Stimulated activated CD4-positive, alpha-beta T cell treated with anti-CD3 and anti-CD28 coated beads, Interleukin-12 subunit alpha, Interleukin-12 subunit beta, amount 100 ng/mL, for 48 hours (primary cell): ENCODE results near the gene HTR4.
"Not testable (repeated sequence)": the region's sequence is repeated elsewhere in the genome, so short reads cannot be mapped to it uniquely, and the experiment has no call there.

Experiments used
- DNase-seq, 3 donors: peaks; one replicate each; pipeline ENCODE4 v3.0.0-alpha.2; 2020; ENCODE audit warnings: low read depth in 2 of 3, low spot score in 1 of 3

The HTR4 gene

GRCh38 chr5:148539851-148540250, 114.5 kb downstream of the HTR4 start:
- DNase-seq = no peak

GRCh38 chr5:148535190-148535589, 119.1 kb downstream of the HTR4 start:
- DNase-seq = no peak

- DNase-seq = no peak
Measured at GRCh38 chr5:148532969-148533670, 121.2 kb downstream of the HTR4 start.

GRCh38 chr5:148529450-148529849, 124.9 kb downstream of the HTR4 start:
- DNase-seq = not testable (repeated sequence)

GRCh38 chr5:148524721-148525120, 129.6 kb downstream of the HTR4 start:
- DNase-seq = no peak

GRCh38 chr5:148523139-148523538, 131.2 kb downstream of the HTR4 start:
- no peak for DNase-seq

- no peak for DNase-seq
Measured at GRCh38 chr5:148515460-148515859, 138.9 kb downstream of the HTR4 start.

GRCh38 chr5:148514344-148514743, 140.0 kb downstream of the HTR4 start:
- no peak for DNase-seq

- no peak for DNase-seq
Measured at GRCh38 chr5:148512498-148512897, 141.8 kb downstream of the HTR4 start.

- no peak for DNase-seq
Measured at GRCh38 chr5:148511810-148512347, 142.4 kb downstream of the HTR4 start.

- DNase-seq = no peak
Measured at GRCh38 chr5:148509893-148510292, 144.4 kb downstream of the HTR4 start.

- DNase-seq = no peak
Measured at GRCh38 chr5:148507648-148508047, 146.7 kb downstream of the HTR4 start.

- no peak for DNase-seq
Measured at GRCh38 chr5:148499452-148499851, 154.9 kb downstream of the HTR4 start.

- DNase-seq = no peak
Measured at GRCh38 chr5:148497757-148498156, 156.6 kb downstream of the HTR4 start.

- no peak for DNase-seq
Measured at GRCh38 chr5:148492351-148492750, 162.0 kb downstream of the HTR4 start.

- DNase-seq = no peak
Measured at GRCh38 chr5:148491793-148492184, 162.5 kb downstream of the HTR4 start.

GRCh38 chr5:148491015-148491792, 163.1 kb downstream of the HTR4 start:
- DNase-seq = no peak

GRCh38 chr5:148488757-148489156, 165.6 kb downstream of the HTR4 start:
- DNase-seq = no peak

- no peak for DNase-seq
Measured at GRCh38 chr5:148486456-148486855, 167.9 kb downstream of the HTR4 start.

- no peak for DNase-seq
Measured at GRCh38 chr5:148484651-148485050, 169.7 kb downstream of the HTR4 start.

- DNase-seq = no peak
Measured at GRCh38 chr5:148483750-148484149, 170.6 kb downstream of the HTR4 start.

- peak; percentile 32 to 61 (median 52) for DNase-seq
Measured at GRCh38 chr5:148482697-148483462, 171.4 kb downstream of the HTR4 start.
